HG03135 (cell line): ENCODE measurements around the gene UBA3.

Experiments
- ATAC-seq: cut with Tn5 transposase; IDR thresholded peaks from one replicate; pipeline ENCODE4 v1.9.1; 2021; ENCODE audit warnings: mild to moderate bottlenecking, moderate library complexity; ENCODE audit not compliant: unreplicated experiment

UBA3 gene

DNA sequence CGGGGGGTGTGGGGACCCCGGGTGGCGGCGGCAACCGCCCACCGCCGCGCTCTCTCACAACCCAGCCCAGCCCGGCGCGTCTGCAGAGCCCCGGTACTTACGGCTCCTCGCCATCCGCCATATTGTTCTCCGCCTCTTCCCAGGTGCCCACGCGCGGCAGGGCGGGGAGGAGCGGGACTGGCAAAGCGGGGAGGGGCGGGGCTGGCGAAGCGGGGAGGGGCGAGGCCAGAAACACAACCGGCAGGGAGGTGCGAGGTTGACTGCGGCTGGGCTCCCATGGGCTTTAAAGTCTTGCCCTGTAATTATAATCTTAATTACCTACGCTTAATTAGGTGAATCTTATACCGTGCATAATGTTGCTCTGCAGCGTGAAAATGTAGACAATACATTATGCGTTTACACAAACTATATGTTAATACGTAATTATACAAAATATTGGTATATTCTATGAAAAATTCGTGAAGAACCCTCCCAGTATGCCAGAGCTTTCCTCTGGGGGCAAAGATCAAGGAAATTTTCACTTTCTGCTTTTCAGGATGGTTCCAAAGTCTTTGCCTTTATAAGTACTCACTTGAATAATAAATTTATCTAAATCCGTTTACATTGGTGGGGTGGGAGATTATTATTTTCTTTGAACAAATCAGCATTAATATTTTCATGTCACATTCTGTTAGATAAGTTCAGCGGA is at the start of gene UBA3:
Gene UBA3, minus strand, starts transcription at position 133 of the 688 bp plus-strand sequence. Its CDS starts 12 bp downstream, at position 121.
- ATAC-seq: peak; percentile 57

DNA sequence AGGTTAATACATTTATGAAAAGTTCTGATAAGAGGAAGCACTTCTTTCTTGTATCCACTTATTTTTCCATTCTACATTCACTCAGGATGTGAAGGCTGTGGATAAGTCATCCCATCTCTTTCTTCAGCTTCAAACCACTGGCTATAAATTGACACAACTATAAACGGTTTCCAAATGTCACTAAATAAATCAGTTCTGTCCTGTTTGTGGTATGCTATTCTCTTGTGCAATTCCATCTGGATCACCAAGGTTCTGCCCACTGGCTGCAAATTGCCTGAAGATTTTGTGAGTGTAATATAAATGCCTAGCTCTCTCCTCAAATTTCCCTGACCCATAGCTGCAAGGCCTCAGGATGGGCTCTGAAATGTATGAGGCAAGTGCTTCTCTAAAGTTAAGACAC is 49.4 kb upstream of the UBA3 start:
- no peak for ATAC-seq

DNA sequence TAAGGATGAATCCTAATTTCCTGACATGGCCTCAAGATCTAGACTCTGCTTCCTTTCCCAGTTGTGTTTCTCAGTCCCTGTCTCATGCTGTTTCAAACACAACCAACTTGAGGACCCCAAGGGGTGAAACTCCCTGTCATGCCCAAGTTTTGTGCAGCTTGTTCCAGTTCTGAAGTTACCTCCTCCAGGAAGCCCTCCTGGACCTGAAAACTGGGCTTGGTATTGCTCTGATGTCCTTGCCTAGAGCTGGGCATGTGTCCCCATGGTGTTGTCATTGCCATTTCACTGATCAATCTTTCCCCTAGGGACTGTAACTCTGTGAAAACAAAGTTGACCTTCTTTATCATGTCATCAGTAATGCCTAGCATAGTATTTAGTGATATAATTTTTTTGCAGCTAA is 48.3 kb upstream of the UBA3 start:
- no peak for ATAC-seq

DNA sequence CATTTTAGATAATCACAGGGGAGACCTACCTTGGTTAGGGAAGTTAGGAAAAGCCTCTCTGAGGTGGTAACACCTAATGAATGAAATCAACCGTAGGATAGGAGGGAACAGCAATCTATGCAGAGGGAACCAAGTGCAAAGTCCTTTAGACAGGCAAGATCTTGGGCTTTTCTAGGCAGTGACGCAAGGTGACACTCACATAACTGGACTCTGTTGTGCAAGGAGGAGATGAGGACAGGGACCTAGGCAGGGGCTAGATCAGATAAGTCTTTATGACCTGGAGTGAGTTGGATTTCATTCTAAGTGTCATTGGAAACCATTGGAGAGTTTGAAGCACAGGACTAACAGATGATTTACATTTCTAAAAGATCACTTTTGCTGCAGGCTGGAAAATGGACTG is 46.8 kb upstream of the UBA3 start:
- ATAC-seq: no peak

DNA sequence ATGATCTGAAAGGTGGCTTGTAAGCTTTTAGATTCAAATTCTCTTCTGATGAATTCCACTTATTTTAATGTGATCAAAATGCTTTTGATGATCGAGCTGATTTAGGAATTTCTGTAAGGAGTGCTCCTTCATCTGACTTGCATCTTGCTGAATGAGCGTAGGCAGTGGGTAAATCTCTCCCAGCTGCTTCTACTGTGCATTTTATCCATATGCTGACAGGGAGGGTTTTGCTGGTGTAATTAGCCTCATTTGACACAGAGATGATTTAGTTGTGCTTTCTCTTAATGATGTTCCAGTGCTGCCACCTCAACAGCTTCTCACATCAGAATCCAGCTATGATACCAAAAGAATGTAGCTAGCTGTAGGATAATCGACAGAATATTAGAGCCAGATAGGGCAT is 46.1 kb upstream of the UBA3 start:
- ATAC-seq: no peak

DNA sequence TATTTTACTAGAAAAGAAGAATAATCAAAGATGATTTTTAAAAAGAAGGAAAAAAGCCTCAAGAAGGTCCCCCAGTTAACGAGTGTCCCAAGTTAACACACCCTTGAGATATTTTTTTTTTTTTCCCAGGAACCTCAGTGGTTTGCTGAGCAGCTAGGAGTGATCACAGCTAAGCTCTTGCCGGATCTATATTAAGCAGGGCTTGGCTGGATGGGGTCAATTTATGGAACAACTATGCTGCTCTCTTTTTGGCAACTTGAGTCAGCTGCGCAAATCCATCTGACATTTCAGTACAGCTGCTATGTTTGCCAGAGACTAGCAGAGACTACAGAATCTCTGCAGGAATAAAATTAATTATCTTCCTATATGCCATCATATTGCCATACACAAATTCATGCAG is 42.2 kb upstream of the UBA3 start, which contains the start of gene LMOD3:
Gene LMOD3, minus strand, starts transcription at position 193 of the 400 bp plus-strand sequence. CDS start 209 bp downstream, outside the sequence.
- ATAC-seq: no peak

DNA sequence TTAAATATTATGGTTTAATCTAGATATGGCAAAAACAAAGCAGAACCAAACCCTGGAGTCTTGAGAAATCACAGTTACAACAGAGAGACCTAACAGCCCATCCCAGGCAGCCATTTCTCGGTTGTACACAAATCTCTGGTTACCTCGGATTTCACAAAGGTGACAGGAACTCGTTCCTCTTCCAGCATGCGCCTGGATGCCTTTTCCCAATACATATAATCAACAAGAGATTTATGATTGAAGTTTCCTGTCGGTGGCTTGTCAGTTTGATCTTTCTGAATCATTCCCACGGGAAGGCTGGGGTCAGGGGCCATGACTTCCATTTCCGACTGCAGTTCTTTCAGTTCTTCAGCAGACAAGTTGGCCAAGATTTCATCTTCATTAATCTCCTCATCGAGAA is 41.8 kb upstream of the UBA3 start:
- no peak for ATAC-seq

DNA sequence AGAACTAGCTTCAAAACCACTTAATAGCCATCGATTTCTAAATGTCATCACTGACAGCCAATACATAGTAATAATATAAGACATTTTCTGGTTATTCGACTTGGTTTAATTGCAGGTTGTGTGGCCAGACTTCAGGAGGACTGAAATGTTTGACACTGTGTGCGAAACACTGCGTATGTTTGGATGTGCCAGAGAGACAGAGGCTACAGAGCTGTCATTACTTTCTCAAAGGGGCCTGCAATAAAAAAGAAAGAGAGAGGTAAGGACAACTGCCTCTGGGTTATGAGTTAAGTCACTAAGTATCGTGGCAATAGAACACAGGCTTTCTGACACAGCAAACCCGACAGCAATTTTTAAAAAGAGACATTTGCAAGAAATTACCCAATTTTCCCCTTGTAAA is 41.3 kb upstream of the UBA3 start:
- no peak for ATAC-seq

DNA sequence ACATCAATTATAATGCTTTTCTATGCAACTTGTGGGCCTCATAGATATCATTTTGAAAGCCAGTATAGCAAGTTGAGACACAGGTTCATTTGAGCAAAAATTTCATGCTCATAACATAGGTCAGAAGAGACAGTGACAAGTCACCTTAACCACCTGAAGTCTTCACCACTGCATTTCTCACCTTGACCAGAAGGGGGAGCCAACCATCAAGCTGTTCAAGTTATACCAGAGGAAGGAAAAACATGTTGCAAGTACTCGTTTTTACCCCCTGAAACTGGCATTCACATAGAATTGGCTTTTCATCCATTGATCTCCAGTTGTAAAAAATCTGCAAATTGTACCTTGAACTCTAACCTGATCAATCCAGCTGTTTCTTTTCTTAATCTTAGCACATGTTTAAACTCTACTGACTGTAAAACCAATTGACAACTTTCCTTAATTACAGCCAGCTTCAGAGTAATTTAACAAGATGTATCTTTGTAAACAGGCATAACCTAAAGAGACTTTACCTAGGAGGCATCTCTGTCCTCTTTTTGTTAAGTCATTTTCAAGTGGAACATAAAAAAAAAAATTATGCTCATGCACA is 40.8 kb upstream of the UBA3 start:
- peak; percentile 87 for ATAC-seq

DNA sequence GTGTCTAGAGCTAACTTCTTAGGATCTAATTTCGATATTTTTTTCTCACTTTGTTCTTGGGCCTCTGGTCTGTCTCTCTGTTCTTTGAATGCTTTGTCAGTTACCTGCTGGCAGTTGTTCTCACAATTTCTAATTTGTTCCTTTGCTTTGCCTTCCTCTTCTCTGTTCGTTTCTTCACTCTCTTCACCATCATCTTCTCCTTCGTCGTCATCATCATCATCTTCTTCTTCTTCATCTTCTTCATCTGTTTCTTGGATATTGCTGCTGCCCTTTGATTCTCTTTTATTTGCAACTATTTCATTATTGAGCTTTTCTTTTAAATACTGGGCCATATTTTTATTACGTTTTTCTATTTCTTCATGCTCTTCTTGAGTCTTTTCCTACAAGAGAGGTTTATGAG is 39.5 kb upstream of the UBA3 start:
- ATAC-seq: no peak

DNA sequence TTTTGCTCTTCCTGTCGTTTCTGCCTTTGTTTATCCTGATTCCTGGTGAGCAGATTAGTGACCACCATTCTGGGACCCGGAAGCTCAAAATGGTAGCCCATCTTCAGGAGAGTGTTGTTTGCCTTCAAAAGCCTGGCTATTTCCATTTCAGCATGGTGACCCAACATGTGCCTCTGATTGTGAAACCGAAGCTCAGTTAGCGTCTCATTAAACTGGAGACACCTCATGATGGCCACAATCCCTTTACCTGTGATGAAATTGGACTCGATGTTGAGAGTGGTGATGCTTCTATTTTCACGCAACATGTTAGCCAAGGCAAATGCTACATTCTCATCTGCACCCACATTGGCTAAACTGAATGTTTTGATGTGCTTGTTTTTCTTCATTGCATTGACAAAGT is 39.0 kb upstream of the UBA3 start:
- no peak for ATAC-seq

DNA sequence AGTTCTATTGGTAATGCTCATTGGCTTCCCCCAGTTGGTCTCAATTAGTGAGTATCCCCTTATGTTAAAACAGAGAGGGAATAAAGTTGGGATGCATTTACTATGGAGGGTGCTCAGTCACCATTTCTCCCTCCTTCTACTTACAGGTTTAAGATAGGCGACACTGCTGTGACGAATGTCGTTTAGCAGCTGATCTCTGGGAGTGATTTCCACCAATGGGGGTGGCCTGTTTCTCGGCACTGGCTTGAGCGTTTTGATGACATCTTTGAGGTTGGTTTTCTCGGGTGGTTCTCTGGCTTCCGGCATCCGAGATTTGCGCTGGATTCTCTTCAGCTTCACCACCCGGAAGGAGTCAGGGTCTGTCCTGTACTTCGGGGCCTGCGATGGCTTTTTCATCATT is 38.4 kb upstream of the UBA3 start:
- ATAC-seq: no peak

DNA sequence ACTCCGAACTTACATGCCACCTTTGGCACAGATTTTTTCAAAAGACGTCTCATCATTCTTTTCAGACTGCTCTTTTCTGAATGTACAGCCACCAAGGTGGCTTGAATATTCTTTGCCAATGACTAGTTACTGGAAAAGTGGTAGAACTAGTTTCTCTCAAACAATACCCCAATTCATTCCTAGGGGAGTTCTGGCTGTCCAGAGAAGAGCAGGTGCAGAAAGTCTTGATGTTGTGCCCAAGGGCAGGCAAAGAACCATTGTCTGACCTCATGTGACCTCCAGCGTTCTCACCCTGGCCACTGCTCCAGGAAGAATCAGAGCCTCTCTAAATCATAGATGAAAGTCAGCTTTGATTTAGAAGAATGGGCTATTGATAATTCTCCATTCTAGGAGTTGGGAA is 36.7 kb upstream of the UBA3 start:
- ATAC-seq: no peak

DNA sequence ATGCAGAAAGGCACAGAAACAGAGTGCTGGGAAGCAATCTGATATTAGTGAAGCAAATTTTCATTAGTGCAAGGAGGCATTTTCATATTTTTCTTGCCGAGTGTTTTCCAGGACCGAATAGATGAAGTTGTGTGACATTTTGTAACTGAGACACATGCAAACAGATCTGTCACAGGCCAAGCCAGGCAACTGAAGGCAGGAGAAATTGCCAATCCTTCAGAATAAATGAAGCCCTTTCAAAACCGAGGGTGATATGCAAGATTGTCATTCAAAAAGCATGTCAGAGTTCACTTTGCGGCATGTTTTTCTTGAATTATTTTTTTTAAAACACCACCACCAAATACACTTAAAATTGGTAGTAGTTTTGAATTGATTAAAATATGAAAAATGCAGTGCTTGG is 36.0 kb upstream of the UBA3 start:
- ATAC-seq: no peak

DNA sequence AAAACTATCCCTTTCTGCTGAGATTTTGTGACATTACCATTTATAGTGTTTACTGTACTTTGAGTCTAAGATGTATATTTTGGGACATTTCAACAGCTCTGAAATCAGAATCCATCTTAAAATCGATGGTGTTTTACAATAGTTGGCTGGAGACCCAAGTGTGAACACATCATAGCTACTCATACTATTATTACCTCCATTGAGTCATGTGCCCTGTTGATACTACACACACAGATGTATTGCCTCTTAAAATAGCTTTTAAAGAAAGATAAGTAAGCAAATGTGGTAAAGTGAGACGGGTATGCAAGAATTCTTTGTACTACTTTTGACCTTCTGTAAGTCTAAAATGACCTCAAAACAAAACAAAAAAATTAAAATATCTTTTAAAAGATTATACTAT is 35.6 kb upstream of the UBA3 start:
- ATAC-seq: no peak

DNA sequence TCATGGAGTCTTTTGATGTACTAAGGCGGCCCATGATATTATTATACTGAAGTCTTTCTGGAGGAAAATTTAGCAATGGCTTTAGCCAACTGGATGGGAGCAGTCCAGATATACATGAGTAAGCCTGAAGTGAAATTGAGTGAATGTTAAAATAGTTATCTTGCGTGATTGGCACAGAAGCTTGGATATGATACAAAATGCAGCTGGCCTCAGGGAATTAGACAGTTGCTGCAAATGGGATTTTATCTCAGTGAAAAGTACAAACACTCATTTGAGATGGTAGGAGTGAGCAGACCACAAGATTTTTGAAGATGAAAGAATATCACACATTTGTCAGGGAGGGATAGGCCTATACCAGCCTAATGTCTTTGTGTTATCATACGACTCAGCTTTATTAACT is 33.4 kb upstream of the UBA3 start:
- no peak for ATAC-seq

DNA sequence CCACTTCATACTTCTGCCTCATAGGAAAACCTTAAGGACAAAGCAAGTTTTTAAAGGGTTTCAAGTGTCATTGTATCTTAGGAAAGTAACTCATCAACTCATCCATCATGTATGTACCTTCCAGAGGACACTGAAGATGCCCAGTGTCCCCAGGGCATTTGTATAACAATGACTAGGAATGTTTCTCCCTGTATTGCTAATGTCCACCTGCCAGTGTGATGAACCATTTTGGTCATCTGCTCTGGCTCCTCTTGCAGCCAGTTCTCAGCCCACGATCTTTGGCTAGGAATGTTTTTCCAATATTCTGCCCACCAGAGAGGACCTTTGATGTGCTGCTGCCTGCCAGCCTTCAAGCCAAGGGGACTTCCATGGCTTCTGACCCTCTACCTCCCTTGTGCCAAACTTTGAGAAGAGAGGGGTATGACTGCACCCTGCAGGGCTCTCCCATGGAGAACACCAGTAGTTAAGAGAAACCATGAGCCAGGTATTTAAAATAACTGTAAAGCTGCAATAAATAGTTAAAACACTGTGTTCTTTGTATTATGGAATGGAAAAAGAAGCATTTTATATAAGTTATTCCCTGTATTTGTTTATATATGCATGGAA is 30.9 kb upstream of the UBA3 start:
- ATAC-seq: no peak

DNA sequence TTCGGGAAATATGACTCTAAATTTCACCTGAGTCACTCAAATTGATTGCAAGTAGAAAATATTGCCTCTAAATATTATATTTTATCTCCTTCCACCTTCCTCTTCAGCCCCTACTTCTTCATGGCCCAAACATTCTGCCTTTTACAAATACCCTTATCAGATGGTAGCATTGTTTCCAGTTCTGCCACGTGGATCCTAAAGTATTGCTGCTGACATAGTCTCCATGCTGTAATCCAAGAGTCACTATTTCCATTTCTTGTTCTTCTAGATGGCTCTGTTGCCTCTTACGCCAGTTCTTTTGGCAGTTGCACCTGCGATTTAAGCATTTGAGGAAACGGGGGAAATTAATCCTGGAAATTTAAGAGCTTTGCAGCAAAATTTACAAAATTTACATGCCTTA is 28.6 kb upstream of the UBA3 start:
- ATAC-seq: no peak

DNA sequence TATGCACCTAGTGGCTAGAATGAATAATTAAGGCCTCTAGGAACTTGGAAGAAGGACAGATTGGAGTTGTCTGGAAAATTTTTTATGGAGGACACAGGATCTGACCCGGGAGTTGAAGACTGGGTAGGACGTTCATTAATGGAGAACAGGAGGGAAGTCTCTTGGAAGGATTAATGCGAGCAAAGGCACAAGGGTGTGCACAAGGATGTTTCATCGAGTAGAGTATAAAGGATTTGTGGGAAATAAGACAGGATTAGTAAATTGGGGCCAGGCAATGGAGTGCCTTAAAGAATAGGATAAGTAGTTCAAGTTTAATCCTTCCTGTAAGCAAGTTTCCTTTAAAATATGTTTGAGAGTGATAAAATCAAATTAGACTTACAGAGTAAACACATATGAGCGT is 27.7 kb upstream of the UBA3 start:
- no peak for ATAC-seq

DNA sequence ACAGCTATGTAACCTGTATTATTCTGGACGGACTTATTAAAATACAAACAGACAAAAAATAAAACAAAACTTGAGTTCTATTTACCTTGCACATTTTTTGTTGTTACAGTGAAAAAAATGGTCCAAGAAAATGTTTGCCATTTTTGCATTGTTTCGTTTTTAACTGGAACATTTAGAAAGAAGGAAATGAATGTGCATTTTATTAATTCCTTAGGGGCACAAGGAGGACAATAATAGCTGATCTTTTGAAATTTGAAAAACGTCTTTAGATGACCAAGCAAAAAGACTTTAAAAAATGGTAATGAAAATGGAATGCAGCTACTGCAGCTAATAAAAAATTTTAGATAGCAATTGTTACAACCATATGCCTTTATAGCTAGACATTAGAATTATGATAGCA is 25.2 kb upstream of the UBA3 start:
- no peak for ATAC-seq

DNA sequence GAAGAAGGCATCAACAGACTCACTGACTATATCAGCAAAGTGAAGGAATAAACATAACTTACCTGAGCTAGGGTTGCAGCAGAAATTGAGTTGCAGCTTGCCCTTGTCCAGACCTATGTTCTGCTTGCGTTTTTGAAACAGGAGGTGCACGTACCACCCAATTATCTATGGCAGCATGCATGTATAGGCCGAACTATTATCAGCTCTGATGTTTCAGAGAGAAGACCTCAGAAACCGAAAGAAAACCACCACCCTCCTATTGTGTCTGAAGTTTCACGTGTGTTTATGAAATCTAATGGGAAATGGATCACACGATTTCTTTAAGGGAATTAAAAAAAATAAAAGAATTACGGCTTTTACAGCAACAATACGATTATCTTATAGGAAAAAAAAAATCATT is 24.4 kb upstream of the UBA3 start:
- ATAC-seq: no peak

DNA sequence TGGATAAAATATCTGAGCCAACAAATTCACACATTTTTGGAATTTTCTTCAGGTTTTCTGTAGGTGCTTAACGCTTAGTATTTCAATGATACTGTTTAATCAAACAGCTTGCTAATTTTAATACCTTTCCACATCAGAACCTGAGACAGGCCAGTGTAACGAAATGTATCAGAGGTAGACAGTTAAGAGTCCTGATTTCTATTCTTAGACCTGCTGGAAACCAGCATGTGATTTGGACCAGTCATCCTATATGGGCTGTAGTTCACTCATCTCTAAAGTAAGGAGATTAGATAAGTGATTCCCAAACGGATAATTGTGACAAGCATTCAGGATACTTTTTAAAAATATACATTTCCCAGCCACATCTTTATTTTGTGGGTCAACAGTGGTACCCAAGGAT is 23.0 kb upstream of the UBA3 start:
- no peak for ATAC-seq

DNA sequence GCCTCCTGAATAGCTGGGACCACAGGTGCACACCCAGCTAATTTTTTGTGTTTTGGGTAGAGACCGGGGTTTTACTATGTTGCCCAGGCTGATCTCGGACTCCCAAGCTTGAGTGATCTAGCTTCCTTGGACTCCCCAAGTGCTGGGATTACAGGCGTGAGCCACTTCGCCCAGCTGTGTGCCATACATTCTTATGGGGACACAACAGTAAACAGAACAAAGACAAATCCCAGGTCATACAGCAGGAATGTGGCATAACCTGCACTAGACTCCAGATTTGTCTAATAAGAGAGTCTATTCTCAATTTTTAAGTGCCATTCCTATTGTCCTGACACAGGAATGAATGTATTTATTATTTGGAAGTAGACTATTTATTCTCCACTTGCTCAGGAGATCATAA is 22.2 kb upstream of the UBA3 start:
- no peak for ATAC-seq
